Inflammatory macrophage (primary cell): ENCODE data around the gene LASP1.

ENCODE experiments used
- DNase-seq, 2 donors: peaks; one replicate each; pipeline ENCODE4 v3.0.0-alpha.2; 2020 to 2022

The LASP1 gene

GRCh38 chr17:38870259-38871165, 654 bp downstream of the LASP1 start:
- DNase-seq: peak; percentile 56 to 78

GRCh38 chr17:38871247-38872015, 1.6 kb downstream of the LASP1 start:
- DNase-seq: peak; percentile 79 to 90

GRCh38 chr17:38872027-38872511, 2.2 kb downstream of the LASP1 start:
- DNase-seq: peak; percentile 63 to 80

- DNase-seq: no peak
Observed at GRCh38 chr17:38872671-38873385, 3.0 kb downstream of the LASP1 start.

- no peak for DNase-seq
Observed at GRCh38 chr17:38873640-38874380, 4.0 kb downstream of the LASP1 start.

- no peak for DNase-seq
Observed at GRCh38 chr17:38874505-38875400, 4.9 kb downstream of the LASP1 start.

GRCh38 chr17:38875477-38876075, 5.7 kb downstream of the LASP1 start:
- DNase-seq: no peak

GRCh38 chr17:38877130-38877851, 7.4 kb downstream of the LASP1 start:
- no peak for DNase-seq

GRCh38 chr17:38879878-38880665, 10.2 kb downstream of the LASP1 start:
- DNase-seq: peak in 1 of 2 donors; percentile 31

GRCh38 chr17:38881600-38882191, 11.8 kb downstream of the LASP1 start:
- DNase-seq: peak; percentile 67 to 69

- no peak for DNase-seq
Observed at GRCh38 chr17:38882870-38883269, 13.0 kb downstream of the LASP1 start.

- peak; percentile 81 to 83 for DNase-seq
Observed at GRCh38 chr17:38883592-38884526, 14.0 kb downstream of the LASP1 start.

- no peak for DNase-seq
Observed at GRCh38 chr17:38885044-38885727, 15.3 kb downstream of the LASP1 start.

GRCh38 chr17:38885728-38886642, 16.1 kb downstream of the LASP1 start:
- no peak for DNase-seq

- DNase-seq: no peak
Observed at GRCh38 chr17:38886643-38887010, 16.8 kb downstream of the LASP1 start.

- DNase-seq: no peak
Observed at GRCh38 chr17:38888842-38889241, 19.0 kb downstream of the LASP1 start.
